ENCODE data around the gene FGFR2. TPM values are rescaled to one million over a fixed set of nuclear protein-coding genes. Genes with fewer than 3 reads are reported as not detected.

The FGFR2 gene
- total and polyA plus RNA-seq, 9 of the 15 experiments (the other 6 are each of a cell fraction or from before 2014, with no cell fraction given): 0.20 TPM; not detected in 8

DNA sequence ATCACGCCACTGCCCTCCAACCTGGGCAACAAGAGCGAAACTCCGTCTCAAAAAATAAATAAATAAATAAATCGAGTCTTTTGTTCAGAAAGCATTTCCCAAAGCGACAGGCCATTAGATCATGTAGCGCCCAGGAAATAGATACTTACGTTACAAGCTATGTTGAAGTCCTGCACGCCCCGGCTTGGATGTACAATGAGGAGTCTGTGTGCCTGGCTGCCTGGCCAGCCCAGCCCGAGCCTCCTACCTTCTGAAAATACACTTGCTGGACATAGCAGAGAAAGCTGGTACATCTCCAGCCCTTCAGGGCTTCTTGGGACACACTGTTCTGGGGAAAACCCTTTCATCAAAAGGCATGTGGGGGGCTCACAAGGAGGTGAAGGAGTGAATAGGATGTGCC lies 22.1 kb downstream of the FGFR2 start:
- WGBS (ENCODE audit: insufficient coverage, low coverage, missing lambda C conversion rate): 0% methylated on average over 8 of the region's 10 CpGs
- no peak overlapping the region for H3K4me2 ChIP-seq (ENCODE audit: insufficient read depth, low read length)
- no peaks in the 10 kb centered on the region for H3K4me1 ChIP-seq (replicated peaks in 1 of 2; ENCODE audit: control insufficient read depth in 2 of 2, insufficient read depth in 2 of 2, low read length in 2 of 2)
- H3K9me3 ChIP-seq (replicated peaks; ENCODE audit: control insufficient read depth, insufficient read depth, low read depth, low read length): no peaks in the 10 kb centered on the region
- no peak for DNase-seq (ENCODE audit: extremely low read depth in 1 of 4, low spot score in 3 of 4)
- H3K9ac ChIP-seq (ENCODE audit: insufficient read depth in 1 of 2, low read depth in 2 of 2, low read length in 2 of 2): no peak overlapping the region
- no peaks in the 10 kb centered on the region for H3K79me2 ChIP-seq (ENCODE audit: control insufficient read depth, insufficient read depth, low read length)
- no peak overlapping the region for H3K27ac ChIP-seq (ENCODE audit: extremely low read depth, low read depth, low read length)
- intact Hi-C loops (cut with micrococcal nuclease) (no loop called here), in situ Hi-C loops (cut with MboI) (no loop called here)
- H2AFZ ChIP-seq (ENCODE audit: low read depth, low read length): no peak overlapping the region
- no peak for ATAC-seq
- peaks cover 0 to 24% of the 10 kb centered on the region in 2 experiments; a peak in 2 of 5 replicates for H3K27me3 ChIP-seq (ENCODE audit: control insufficient read depth in 2 of 2, insufficient read depth in 2 of 2, low read length in 2 of 2)
- FAIRE-seq: no peak
- TF ChIP-seq ZNF12 (CRISPR knock-in tag; IDR thresholded peaks at IDR 0.05) (no peak), SAFB2 (IDR thresholded peaks at IDR 0.05; ENCODE audit: borderline replicate concordance, low read depth, low read length, severe bottlenecking) (no peak), PHB2 (IDR thresholded peaks at IDR 0.05; ENCODE audit: low read depth) (no peak), MEF2D (tag; conservative IDR thresholded peaks at IDR 0.05; ENCODE audit: low read depth) (no peak), POLR2A (conservative IDR thresholded peaks at IDR 0.05) (no peak), ILK (tag; IDR thresholded peaks at IDR 0.05; ENCODE audit: borderline replicate concordance, low read depth) (no peak), EWSR1 (IDR thresholded peaks at IDR 0.05; ENCODE audit: borderline replicate concordance, low read depth, partially characterized antibody) (no peak), ZNF316 (IDR thresholded peaks at IDR 0.05) (no peak), PRPF4 (IDR thresholded peaks at IDR 0.05; ENCODE audit: insufficient read depth, low read depth, low read length, poor library complexity, severe bottlenecking) (no peak), RHOXF2B (CRISPR knock-in tag; conservative IDR thresholded peaks at IDR 0.05) (no peak)
- TF ChIP-seq, protein P1, sequence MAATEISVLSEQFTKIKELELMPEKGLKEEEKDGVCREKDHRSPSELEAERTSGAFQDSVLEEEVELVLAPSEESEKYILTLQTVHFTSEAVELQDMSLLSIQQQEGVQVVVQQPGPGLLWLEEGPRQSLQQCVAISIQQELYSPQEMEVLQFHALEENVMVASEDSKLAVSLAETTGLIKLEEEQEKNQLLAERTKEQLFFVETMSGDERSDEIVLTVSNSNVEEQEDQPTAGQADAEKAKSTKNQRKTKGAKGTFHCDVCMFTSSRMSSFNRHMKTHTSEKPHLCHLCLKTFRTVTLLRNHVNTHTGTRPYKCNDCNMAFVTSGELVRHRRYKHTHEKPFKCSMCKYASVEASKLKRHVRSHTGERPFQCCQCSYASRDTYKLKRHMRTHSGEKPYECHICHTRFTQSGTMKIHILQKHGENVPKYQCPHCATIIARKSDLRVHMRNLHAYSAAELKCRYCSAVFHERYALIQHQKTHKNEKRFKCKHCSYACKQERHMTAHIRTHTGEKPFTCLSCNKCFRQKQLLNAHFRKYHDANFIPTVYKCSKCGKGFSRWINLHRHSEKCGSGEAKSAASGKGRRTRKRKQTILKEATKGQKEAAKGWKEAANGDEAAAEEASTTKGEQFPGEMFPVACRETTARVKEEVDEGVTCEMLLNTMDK (IDR thresholded peaks at IDR 0.05; ENCODE audit: borderline replicate concordance, insufficient read depth, low read depth, low read length, poor library complexity, severe bottlenecking): no peak
- TF ChIP-seq, protein P2, sequence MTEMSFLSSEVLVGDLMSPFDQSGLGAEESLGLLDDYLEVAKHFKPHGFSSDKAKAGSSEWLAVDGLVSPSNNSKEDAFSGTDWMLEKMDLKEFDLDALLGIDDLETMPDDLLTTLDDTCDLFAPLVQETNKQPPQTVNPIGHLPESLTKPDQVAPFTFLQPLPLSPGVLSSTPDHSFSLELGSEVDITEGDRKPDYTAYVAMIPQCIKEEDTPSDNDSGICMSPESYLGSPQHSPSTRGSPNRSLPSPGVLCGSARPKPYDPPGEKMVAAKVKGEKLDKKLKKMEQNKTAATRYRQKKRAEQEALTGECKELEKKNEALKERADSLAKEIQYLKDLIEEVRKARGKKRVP (CRISPR knock-in tag; IDR thresholded peaks at IDR 0.05): no peak
- no peaks in the 10 kb centered on the region for H3K9me1 ChIP-seq (ENCODE audit: control insufficient read depth, insufficient read depth, low read length)
- ChIA-PET CTCF (ENCODE audit: low intra/inter-chr PET ratio) (no interaction called here), POLR2A (no interaction called here)
- H3K4me3 ChIP-seq: no peak overlapping the region
- no TSS peak for BruUV-seq (replicated peaks)
- H3K36me3 ChIP-seq (ENCODE audit: control insufficient read depth, insufficient read depth, low read length): no peaks in the 10 kb centered on the region
- H4K20me1 ChIP-seq (replicated peaks; ENCODE audit: control insufficient read depth, insufficient read depth, low read length): no peaks in the 10 kb centered on the region
